IMR-90 (cell line): Measurements from ENCODE around the gene PHACTR3. TPM values are rescaled to one million over a fixed set of nuclear protein-coding genes. Genes with fewer than 3 reads are reported as not detected.

Source experiments
- ATAC-seq: fragments of 200-7000 bp; cut with Tn5 transposase; 2 replicates; pipeline ENCODE4 v1.9.1; 2020; ENCODE audit warnings: low read depth, mild to moderate bottlenecking, moderate library complexity
- BruUV-seq: library from RNA; stranded (reverse); fragments of 400-500 nt; replicated peaks from 2 replicates; lab custom pipeline; 2021; lab: Mats Ljungman, UMichigan
- CTCF ChIA-PET: fragments of 300-600 bp; formaldehyde crosslinking; extraction: SDS; loops from one replicate; lab custom pipeline; 2021; ENCODE audit warnings: antibody characterized with exemption; lab: Yijun Ruan, JAX
- POLR2A ChIA-PET: fragments of 300-600 bp; sonication (Branson Sonifier 250); formaldehyde crosslinking; loops from one replicate; lab custom pipeline; 2022; ENCODE audit warnings: antibody characterized with exemption; ENCODE audit not compliant: unreplicated experiment; lab: Charles Lee
- DNase-seq: peaks from one replicate; pipeline ENCODE4 v3.0.0; 2013
- H2AFZ ChIP-seq: replicated peaks from 2 replicates; pipeline ENCODE3; 2013; ENCODE audit warnings: low read length, mild to moderate bottlenecking; ENCODE audit not compliant: poor library complexity
- H2AK5ac ChIP-seq: 2 replicates; pipeline ENCODE4 v1.6.1; 2013; ENCODE audit warnings: low read depth, low read length, inconsistent platforms
- H2AK9ac ChIP-seq: replicated peaks from 2 replicates; pipeline ENCODE3; 2013; ENCODE audit warnings: mild to moderate bottlenecking, low read depth, low read length, moderate library complexity; ENCODE audit not compliant: poor library complexity
- H2BK120ac ChIP-seq: 2 replicates; pipeline ENCODE4 v1.6.1; 2013; ENCODE audit warnings: low read depth, low read length, inconsistent platforms
- H2BK15ac ChIP-seq: 3 replicates; pipeline ENCODE4 v1.6.1; 2013; ENCODE audit warnings: low read depth, low read length, inconsistent platforms
- H2BK20ac ChIP-seq: 2 replicates; pipeline ENCODE4 v1.6.1; 2013; ENCODE audit warnings: low read depth, mild to moderate bottlenecking, inconsistent platforms, low read length, moderate library complexity
- H2BK5ac ChIP-seq: 2 replicates; pipeline ENCODE4 v1.6.1; 2013; ENCODE audit warnings: mild to moderate bottlenecking, low read depth, low read length, inconsistent platforms; ENCODE audit not compliant: poor library complexity, severe bottlenecking
- H3K14ac ChIP-seq: replicated peaks from 2 replicates; pipeline ENCODE4 v1.6.1; 2013; ENCODE audit warnings: low read depth, low read length, inconsistent platforms
- H3K18ac ChIP-seq: 2 replicates; pipeline ENCODE4 v1.6.1; 2013; ENCODE audit warnings: low read depth, low read length, control low read depth
- H3K23ac ChIP-seq: 2 replicates; pipeline ENCODE4 v1.6.1; 2013; ENCODE audit warnings: low read depth, low read length, inconsistent platforms
- H3K27ac ChIP-seq: 2 replicates; pipeline ENCODE4 v1.5.1; 2013; ENCODE audit warnings: mild to moderate bottlenecking, control low read depth, low read length; ENCODE audit not compliant: insufficient read depth
- H3K27me3 ChIP-seq: 2 replicates; pipeline ENCODE4 v1.6.1; 2013; ENCODE audit warnings: low read length; ENCODE audit not compliant: control insufficient read depth, insufficient read depth
- H3K36me3 ChIP-seq: 2 replicates; pipeline ENCODE4 v1.6.1; 2013; ENCODE audit warnings: low read length, mixed read lengths; ENCODE audit not compliant: control insufficient read depth, insufficient read depth
- H3K4ac ChIP-seq: 2 replicates; pipeline ENCODE4 v1.6.1; 2013; ENCODE audit warnings: low read depth, low read length, inconsistent platforms
- H3K4me1 ChIP-seq: 2 replicates; pipeline ENCODE4 v1.6.1; 2013; ENCODE audit warnings: low read length, mixed read lengths; ENCODE audit not compliant: control insufficient read depth, insufficient read depth
- H3K4me2 ChIP-seq: 2 replicates; pipeline ENCODE4 v1.6.1; 2013; ENCODE audit warnings: low read depth, mild to moderate bottlenecking, control low read depth, low read length, moderate library complexity
- H3K4me3 ChIP-seq: 2 replicates; pipeline ENCODE4 v1.5.1; 2013; ENCODE audit warnings: low read depth, mild to moderate bottlenecking, control low read depth, low read length, moderate library complexity; ENCODE audit not compliant: insufficient read depth
- H3K56ac ChIP-seq: 2 replicates; pipeline ENCODE4 v1.6.1; 2013; ENCODE audit warnings: low read length, inconsistent platforms; ENCODE audit not compliant: insufficient read depth; ENCODE audit errors: extremely low read depth
- H3K79me1 ChIP-seq, 2 experiments: 2 replicates each; pipeline ENCODE4 v1.6.1; 2013; ENCODE audit warnings: low read length in 2 of 2, inconsistent platforms in 1 of 2, low read depth in 1 of 2
- H3K9ac ChIP-seq: 2 replicates; pipeline ENCODE4 v1.6.1; 2013; ENCODE audit warnings: low read depth, low read length, control low read depth
- H3K9me1 ChIP-seq: 2 replicates; pipeline ENCODE4 v1.6.1; 2013; ENCODE audit warnings: low read length, inconsistent platforms; ENCODE audit not compliant: insufficient read depth
- H3K9me3 ChIP-seq: 2 replicates; pipeline ENCODE4 v1.6.1; 2013; ENCODE audit warnings: low read length; ENCODE audit not compliant: control insufficient read depth, insufficient read depth
- H4K20me1 ChIP-seq: 2 replicates; pipeline ENCODE4 v1.6.1; 2013; ENCODE audit warnings: low read length, inconsistent platforms; ENCODE audit not compliant: insufficient read depth
- H4K5ac ChIP-seq: 2 replicates; pipeline ENCODE4 v1.6.1; 2013; ENCODE audit warnings: mild to moderate bottlenecking, low read depth, low read length, control low read depth
- H4K8ac ChIP-seq, 2 experiments: 2 replicates each; pipeline ENCODE4 v1.6.1; 2013; ENCODE audit warnings: low read depth in 2 of 2, low read length in 2 of 2, control low read depth in 1 of 2, inconsistent platforms in 1 of 2
- H4K91ac ChIP-seq: 2 replicates; pipeline ENCODE4 v1.6.1; 2013; ENCODE audit warnings: low read depth, low read length, inconsistent platforms; ENCODE audit not compliant: insufficient read depth
- CEBPB ChIP-seq: IDR thresholded peaks from 2 replicates; pipeline ENCODE4 v1.6.1; 2012; ENCODE audit warnings: low read depth, low read length, improper control_type of control experiment
- CHD1 ChIP-seq: IDR thresholded peaks from 2 replicates; pipeline ENCODE4 v1.6.1; 2012; ENCODE audit warnings: low read depth, low read length, improper control_type of control experiment
- MAFK ChIP-seq: IDR thresholded peaks from 2 replicates; pipeline ENCODE4 v1.6.1; 2012; ENCODE audit warnings: low read depth, low read length, improper control_type of control experiment
- MAZ ChIP-seq: IDR thresholded peaks from 2 replicates; pipeline ENCODE4 v1.6.1; 2012; ENCODE audit warnings: low read depth, mild to moderate bottlenecking, low read length, improper control_type of control experiment, moderate library complexity, borderline replicate concordance
- MXI1 ChIP-seq: IDR thresholded peaks from 2 replicates; pipeline ENCODE4 v1.6.1; 2012; ENCODE audit warnings: low read depth, mild to moderate bottlenecking, low read length, moderate library complexity, borderline replicate concordance
- NFE2L2 ChIP-seq: fragments of 150-350 bp; IDR thresholded peaks from 2 replicates; pipeline ENCODE4 v1.6.1; 2016; ENCODE audit warnings: low read depth, mild to moderate bottlenecking, low read length
- POLR2A ChIP-seq: IDR thresholded peaks from 2 replicates; pipeline ENCODE4 v1.6.1; 2012; ENCODE audit warnings: mild to moderate bottlenecking, low read depth, low read length
- RAD21 ChIP-seq: IDR thresholded peaks from 2 replicates; pipeline ENCODE4 v1.6.1; 2012; ENCODE audit warnings: low read length, improper control_type of control experiment
- RFX5 ChIP-seq: IDR thresholded peaks from 2 replicates; pipeline ENCODE4 v1.8.0; 2012; ENCODE audit warnings: low read depth, mild to moderate bottlenecking, low read length, moderate library complexity
- USF2 ChIP-seq: fragments of 150-350 bp; IDR thresholded peaks from 2 replicates; pipeline ENCODE4 v1.6.1; 2017; ENCODE audit warnings: mild to moderate bottlenecking, antibody characterized with exemption, low read length, low read depth
- WGBS, 2 experiments: methylation state at CpG; one replicate each; pipeline versions ENCODE4 v1.1.5 to v1.1.7; 2013; ENCODE audit warnings: missing lambda C conversion rate in 2 of 2; ENCODE audit not compliant: insufficient read length in 1 of 2; ENCODE audit errors: extremely low coverage in 2 of 2; 5-methylcytosine and 5-hydroxymethylcytosine counted together
- dilution Hi-C: fragments of 300-500 bp; cut with HindIII; formaldehyde crosslinking; loops from one replicate; pipeline ENCODE4 v1.14.3; 2018; ENCODE audit warnings: low sequenced_read_pairs; ENCODE audit not compliant: unreplicated experiment
- in situ Hi-C: fragments of 300-500 bp; cut with MboI; formaldehyde crosslinking; loops from 3 replicates; pipeline ENCODE4 v1.14.3; 2019; ENCODE audit warnings: low sequenced_read_pairs, inconsistent platforms, mixed read lengths
- intact Hi-C: fragments of 100-400 bp; cut with micrococcal nuclease; formaldehyde crosslinking; loops from 2 replicates; pipeline ENCODE4 v1.10.0; 2022
- polyA plus RNA-seq, 3 experiments: library from polyadenylated mRNA; depleted of rRNA; stranded (reverse); fragments of >200 nt; gene quantifications; 2 replicates each; pipeline ENCODE4 v1.2.3, GENCODE V29; 2012; ENCODE audit warnings: low replicate concordance in 1 of 3
- total RNA-seq: library from RNA; depleted of rRNA; stranded (reverse); fragments of >200 nt; gene quantifications from 2 replicates; pipeline ENCODE4 v1.2.3, GENCODE V29; 2012
- TF ChIP-seq, protein P1 (sequence below): conservative IDR thresholded peaks from 2 replicates; pipeline ENCODE4 v1.5.1; 2012; ENCODE audit warnings: mild to moderate bottlenecking, low read depth, low read length, improper control_type of control experiment
- TF ChIP-seq, protein P2 (sequence below): fragments of 150-350 bp; IDR thresholded peaks from 2 replicates; pipeline ENCODE4 v1.6.1; 2016; ENCODE audit warnings: low read depth, mild to moderate bottlenecking, low read length, moderate library complexity, borderline replicate concordance

Gene PHACTR3
- total and polyA plus RNA-seq, 2 of the 4 experiments (the other 2 are of a cell fraction) = not detected

DNA sequence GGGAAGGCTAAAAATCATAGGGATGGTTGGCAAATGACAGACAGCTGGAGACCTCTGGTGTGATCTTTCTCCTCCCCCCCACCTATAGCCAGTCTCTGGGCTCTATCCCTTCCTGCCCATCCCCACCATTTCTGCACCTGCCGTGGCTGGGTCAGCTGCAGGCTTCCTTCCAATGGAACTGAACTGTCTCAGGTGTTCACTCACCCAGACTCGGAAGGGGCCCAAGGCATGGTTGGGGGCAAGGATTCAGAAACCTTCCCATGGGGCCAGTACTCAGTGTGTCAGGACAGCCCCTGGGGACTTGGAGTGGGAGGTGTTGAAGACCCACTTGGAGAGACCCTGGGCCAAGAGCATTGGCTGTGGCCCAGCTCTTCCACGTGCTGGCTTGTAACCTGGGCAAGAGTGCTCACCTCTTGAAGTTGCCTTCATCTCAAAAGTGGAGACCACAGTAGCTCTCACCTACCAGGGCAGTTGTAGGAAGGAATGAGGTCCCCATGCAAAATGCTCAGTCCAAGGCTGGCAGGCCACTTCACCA is 1.7 kb upstream of the PHACTR3 start:
- DNase-seq = no peak
- no peaks in the 10 kb centered on the region for H3K36me3 ChIP-seq
- H3K18ac ChIP-seq = no peak overlapping the region
- no peak overlapping the region for H3K27ac ChIP-seq
- H2BK120ac ChIP-seq = no peak overlapping the region
- H3K4me3 ChIP-seq = no peak overlapping the region
- no peak overlapping the region for H4K8ac ChIP-seq
- H3K79me1 ChIP-seq = no peaks in the 10 kb centered on the region
- H3K4ac ChIP-seq = no peak overlapping the region
- intact Hi-C loops (no loop called here), in situ Hi-C loops (no loop called here), dilution Hi-C loops (no loop called here)
- no peak for TF ChIP-seq RFX5
- no peak for TF ChIP-seq MAFK
- TF ChIP-seq, protein P1, sequence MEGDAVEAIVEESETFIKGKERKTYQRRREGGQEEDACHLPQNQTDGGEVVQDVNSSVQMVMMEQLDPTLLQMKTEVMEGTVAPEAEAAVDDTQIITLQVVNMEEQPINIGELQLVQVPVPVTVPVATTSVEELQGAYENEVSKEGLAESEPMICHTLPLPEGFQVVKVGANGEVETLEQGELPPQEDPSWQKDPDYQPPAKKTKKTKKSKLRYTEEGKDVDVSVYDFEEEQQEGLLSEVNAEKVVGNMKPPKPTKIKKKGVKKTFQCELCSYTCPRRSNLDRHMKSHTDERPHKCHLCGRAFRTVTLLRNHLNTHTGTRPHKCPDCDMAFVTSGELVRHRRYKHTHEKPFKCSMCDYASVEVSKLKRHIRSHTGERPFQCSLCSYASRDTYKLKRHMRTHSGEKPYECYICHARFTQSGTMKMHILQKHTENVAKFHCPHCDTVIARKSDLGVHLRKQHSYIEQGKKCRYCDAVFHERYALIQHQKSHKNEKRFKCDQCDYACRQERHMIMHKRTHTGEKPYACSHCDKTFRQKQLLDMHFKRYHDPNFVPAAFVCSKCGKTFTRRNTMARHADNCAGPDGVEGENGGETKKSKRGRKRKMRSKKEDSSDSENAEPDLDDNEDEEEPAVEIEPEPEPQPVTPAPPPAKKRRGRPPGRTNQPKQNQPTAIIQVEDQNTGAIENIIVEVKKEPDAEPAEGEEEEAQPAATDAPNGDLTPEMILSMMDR = no peak
- no peak for TF ChIP-seq USF2
- no peak for TF ChIP-seq NFE2L2
- TF ChIP-seq MAZ = no peak
- TF ChIP-seq, protein P2, sequence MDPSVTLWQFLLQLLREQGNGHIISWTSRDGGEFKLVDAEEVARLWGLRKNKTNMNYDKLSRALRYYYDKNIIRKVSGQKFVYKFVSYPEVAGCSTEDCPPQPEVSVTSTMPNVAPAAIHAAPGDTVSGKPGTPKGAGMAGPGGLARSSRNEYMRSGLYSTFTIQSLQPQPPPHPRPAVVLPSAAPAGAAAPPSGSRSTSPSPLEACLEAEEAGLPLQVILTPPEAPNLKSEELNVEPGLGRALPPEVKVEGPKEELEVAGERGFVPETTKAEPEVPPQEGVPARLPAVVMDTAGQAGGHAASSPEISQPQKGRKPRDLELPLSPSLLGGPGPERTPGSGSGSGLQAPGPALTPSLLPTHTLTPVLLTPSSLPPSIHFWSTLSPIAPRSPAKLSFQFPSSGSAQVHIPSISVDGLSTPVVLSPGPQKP = no peak
- no peak for TF ChIP-seq CHD1
- TF ChIP-seq MXI1 = no peak
- no peak for TF ChIP-seq RAD21
- TF ChIP-seq CEBPB = no peak
- TF ChIP-seq POLR2A = no peak
- no peak overlapping the region for H3K4me2 ChIP-seq
- H3K56ac ChIP-seq = no peak overlapping the region
- no peak overlapping the region for H4K5ac ChIP-seq
- H2BK5ac ChIP-seq = no peak overlapping the region
- no peak overlapping the region for H3K23ac ChIP-seq
- H3K9ac ChIP-seq = no peak overlapping the region
- no peak for ATAC-seq
- no peaks in the 10 kb centered on the region for H3K9me1 ChIP-seq
- ChIA-PET CTCF (no interaction called here), POLR2A (no interaction called here)
- no peak overlapping the region for H2AK5ac ChIP-seq
- H4K91ac ChIP-seq = no peak overlapping the region
- no peaks in the 10 kb centered on the region for H4K20me1 ChIP-seq
- H2AK9ac ChIP-seq = no peak overlapping the region
- BruUV-seq = no TSS peak
- H2BK20ac ChIP-seq = no peak overlapping the region
- no peak overlapping the region for H3K14ac ChIP-seq
- WGBS, 2 experiments = no CpG with 5 or more reads among the region's 3 CpGs
- H2BK15ac ChIP-seq = no peak overlapping the region
- H3K27me3 ChIP-seq = peaks cover 8% of the 10 kb centered on the region; the same call in 1 of the 2 replicates
- H3K9me3 ChIP-seq = no peaks in the 10 kb centered on the region
- H2AFZ ChIP-seq = no peak overlapping the region
- H3K4me1 ChIP-seq = no peaks in the 10 kb centered on the region
